CD4-positive, alpha-beta T cell treated with Interleukin-15 for 1 hour (primary cell): ENCODE data around the gene TCAIM.
"Not testable (repeated sequence)": the region's sequence is repeated elsewhere in the genome, so short reads cannot be mapped to it uniquely, and the experiment has no call there.

Experiments used
- DNase-seq: peaks from one replicate; pipeline ENCODE4 v3.0.0-alpha.2; 2020

Gene TCAIM

DNA sequence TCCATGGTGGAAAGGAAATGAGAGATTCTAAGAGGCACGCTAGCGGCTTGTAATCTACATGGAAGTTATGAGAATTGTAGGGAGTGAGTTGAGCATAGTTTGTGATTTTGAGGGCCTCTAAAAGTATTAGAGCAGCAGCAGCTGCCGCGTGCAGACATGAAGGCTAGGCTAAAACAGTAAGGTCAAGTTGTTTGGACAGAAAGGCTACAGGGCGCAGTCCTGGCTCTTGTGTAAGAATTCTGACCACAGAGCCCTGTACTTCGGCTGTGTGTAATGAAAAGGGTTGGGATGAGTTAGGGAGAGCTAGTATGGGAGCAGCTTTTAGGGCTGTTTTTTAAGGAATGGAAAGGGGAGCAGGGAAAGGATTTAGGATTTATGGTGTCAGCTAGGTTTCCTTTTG is 8.0 kb downstream of the TCAIM start:
- not testable (repeated sequence) for DNase-seq

DNA sequence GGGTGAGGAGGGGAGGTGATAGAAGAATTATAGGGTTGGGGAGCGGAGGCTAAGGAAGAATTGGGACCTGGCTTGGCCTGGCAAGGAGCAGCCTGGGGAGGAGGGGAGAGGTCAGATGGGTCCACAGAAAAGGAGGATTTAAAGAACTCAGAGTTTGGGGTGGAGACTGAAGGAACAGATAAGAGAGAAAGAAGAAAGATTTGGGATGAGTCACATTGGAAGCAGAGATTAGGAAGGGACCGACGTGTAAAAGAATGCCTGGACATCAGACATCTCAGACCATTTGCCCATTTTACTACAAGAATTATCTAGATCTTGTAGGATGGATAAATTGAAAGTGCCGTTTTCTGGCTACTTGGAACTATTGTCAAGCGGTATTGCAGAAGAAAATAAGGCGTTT is 10.4 kb downstream of the TCAIM start:
- DNase-seq, result no peak

DNA sequence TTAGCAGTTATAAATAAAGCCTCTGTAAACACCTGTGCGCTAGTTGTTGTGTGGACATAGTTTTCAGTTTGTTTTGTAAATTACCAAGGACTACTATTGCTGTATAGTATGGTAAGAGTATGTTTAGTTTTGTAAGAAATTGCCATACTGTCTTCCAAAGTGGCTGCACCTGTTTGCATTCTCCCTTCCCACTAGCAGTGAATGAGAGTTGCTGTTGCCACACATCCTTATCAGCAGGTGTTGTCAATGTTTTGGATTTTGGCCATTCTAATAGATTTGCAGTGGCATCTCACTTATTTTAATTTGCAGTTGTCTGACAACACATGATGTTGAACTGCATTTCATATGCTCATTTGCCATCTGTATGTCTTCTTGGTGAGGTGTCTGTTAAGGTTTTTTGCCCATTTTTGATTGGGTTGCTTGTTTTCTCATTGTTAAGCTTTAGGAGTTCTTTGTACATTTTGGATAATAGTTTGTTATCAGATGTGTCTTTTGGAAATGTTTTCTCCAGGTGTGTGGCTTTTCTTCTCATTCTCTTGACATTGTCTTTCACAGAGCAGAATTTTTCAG is 14.9 kb downstream of the TCAIM start:
- no peak for DNase-seq

DNA sequence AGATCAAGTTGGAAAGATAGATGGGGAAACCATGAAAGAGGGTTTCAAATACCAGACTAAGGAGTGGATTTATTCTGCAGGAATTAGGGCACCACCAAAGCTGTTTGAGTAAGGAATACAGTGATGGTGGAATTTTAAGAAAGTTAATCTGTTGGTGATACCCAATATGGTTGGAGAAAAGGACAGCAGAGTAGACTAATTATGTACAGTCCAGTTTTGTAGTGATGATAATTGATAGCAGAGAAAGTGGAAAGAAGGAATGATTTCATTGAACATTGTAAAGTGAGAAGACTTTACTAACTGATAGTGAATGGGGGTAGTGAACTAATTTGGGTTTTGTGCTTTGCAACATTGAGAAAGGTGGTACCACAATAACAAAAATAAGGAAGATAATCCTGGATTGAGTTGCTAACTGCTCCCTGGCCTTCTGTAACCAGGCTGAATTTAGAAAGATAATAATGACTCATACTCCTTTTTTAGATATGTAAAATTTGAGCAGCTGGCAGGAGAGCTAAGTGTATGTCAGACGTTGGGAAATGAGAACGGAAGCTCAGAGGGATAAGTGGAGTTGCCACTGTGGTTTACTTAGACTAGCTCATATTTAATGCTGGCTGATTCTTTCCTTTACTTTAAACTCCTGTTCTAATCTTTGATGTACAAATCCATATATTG is 16.9 kb downstream of the TCAIM start:
- DNase-seq, result no peak

DNA sequence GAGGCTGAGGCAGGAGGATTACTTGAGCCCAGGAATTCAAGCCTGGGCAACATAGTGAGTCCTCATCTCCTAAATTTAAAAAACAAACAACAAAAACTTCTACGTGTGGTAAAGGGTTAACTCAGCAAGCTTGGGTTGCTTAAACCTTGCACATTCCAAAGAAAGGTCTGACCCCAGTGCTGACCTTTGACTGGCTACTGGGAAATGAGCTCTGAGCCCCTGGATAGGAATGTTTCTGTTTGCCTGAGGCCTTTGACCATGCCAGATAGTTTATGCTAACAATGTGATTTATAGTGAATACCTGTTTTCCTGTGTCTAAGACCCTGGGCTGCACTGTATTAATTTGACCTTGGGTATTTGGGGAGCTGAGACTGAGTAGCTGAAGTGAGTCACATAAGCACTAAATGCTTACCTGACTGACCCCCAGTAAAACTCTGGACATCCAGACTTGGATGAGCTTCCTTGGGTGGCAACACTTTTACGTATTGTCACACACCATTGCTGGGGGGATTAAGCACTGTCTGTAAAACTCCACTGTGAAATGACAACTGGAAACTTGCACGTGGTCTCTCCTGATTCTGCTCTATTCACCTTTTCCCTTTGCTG is 20.7 kb downstream of the TCAIM start:
- no peak for DNase-seq

DNA sequence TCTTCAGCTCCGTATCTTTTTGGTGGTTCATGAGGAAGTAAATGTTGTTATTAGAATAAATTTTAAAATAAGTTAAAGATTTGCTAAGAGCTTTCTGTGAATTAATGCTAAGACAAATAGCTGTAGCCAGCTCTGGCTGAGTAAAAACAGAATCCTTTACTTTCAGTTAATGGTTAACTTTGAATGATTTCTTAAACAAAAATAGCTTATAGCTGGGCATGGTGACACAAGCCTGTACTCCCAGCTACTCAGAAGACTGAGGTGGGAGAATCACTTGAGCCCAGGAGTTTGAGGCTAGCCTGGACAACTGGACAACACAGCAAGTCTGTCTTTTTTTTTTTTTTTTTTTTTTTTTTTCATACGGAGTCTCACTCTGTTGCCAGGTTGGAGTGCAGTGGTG is 25.0 kb downstream of the TCAIM start:
- DNase-seq, result no peak

DNA sequence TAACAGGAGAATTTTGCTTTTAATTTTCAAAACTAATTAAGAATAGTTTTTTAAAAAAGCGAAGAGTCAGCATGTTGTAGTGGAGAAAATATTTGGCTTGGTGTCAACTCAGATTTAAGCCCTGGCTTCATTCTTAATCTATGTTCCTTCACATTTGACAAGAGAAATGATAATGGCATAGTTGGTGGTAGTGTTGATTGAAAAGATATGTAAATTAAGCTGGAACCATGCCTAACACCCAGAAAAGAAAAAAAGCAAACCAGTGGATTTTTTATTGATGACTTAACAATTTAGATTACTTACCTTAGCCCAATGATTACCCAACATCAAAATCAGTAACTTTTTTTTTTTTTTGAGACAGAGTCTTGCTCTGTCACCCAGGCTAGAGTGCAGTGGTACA is 27.4 kb downstream of the TCAIM start:
- no peak for DNase-seq

DNA sequence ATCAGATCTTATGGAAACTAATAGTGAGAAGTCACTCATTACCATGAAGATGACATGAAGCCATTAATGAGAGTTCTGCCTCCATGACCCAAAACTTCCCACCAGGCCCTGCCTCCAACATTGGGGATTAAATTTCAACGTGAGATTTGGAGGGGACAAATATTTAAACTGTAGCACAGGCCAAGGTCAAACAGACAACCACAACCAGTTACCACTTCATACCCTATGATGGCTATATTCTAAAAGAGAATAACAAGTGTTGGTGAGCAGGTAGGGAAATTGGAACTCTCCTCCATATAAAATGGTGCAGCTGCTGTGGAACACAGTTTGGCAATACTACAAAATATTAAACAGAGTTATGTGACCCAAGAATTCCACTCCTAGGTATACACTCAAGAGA is 36.9 kb downstream of the TCAIM start:
- DNase-seq, result no peak

DNA sequence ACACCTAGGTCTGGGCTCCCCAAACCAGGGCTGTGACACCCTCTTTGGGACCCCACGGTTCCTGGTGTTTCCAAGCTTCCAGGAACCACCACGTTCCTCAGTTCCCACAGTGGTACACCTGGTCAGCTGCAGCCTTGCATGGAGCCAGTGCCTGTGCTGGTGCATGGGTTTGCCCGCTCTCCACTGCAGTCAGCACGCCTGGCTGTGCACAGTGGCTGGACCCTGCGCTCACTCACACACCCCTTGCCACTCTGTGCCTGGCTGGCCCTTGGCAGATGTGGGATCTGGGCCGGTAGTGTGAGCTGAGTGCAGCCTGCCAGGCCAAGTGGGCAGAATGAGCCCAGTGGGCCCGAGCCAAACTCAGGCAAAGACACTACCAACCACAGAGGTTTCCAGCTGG is 48.8 kb downstream of the TCAIM start:
- no peak for DNase-seq

DNA sequence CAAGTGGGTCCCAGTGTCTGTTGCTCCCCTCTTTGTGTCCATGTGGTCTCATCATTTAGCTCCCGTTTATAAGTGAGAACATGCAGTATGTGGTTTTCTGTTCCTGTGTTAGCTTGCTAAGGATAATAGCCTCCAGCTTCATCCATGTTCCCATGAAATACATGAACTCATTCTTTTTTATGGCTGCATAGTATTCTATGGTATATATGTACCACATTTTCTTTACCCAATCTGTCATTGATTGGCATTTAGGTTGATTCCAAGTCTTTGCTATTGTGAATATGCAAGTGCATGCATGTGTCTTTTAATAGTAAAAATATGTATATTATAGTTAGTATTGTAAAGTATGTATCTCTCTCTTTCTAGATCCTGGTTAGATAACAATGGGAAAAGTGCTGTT is 53.9 kb downstream of the TCAIM start:
- no peak for DNase-seq

DNA sequence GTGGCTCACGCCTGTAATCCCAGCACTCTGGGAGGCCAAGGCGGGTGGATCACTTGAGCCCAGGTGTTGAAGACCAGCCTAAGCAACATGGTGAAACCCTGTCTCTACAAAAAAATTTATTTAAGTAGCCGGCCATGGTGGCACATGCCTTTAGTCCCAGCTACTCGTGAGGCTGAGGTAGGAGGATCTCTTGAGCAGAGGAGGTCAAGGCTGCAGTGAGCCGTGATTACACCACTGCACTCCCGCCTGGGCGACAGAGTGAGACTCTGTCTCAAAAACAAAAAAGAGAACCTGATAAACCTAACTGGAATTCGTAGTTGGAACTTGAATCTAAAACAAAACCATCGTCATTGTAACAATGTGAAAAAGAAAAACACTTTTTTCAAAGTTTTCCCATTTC is 57.1 kb downstream of the TCAIM start:
- no peak for DNase-seq

DNA sequence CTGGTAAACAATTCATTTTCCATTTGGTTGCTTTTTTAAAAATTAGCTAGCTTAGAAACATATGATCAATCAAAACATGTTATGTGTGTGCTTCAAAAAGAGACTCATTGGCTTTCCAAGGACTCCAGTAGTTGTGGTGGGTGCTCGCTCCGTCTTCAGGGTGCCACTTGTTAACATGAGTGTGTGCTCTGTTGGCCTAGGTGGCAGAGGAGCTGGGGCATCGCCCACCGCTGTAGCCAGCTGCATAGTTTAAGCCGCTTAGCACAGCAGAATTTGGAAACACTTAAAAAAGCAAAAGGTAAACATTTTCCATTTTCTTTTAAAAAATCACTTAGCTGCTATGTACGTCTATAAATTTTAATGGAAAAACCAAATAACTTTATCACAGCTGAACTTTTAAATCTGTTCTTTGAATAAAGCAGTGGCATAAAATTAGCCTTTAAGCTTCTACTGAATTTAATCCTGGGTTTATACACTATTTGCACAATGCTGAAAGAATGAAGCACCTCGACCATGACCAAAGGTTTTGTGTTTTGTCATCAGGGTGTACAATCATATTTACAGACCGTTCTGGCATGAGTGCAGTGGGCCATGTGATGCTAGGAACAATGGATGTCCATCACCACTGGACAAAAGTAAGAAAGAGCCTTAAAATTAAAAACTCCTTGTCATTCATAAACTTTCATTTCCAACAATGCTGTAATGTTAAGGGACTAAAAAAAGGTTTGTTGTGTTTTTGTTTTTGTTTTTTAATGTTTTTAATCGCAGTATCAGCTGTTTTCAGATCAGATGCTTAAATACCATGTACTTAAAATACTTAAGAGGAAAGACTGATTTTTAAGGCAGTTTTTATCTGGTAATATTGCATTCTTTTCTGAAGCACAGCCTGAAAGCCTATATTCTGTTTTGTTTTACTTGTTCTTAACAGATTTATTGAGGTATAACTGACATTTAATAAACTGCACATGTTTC is 57.9 kb downstream of the TCAIM start:
- no peak for DNase-seq

DNA sequence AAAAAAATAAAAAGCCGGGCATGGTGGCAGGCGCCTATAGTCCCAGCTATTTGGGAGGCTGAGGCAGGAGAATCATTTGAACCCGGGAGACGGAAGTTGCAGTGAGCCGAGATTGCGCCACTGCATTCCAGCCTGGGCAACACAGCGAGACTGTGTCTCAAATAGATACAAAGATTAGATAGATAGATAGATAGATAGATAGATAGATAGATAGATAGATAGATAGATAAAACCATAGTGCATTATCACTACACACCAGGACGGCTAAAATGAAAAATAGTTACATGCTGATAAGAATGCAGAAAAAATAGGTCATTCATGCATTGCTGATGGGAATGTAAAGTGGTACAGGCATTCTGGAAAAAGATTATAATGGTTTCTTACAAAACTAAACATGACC is 59.7 kb downstream of the TCAIM start:
- not testable (repeated sequence) for DNase-seq

DNA sequence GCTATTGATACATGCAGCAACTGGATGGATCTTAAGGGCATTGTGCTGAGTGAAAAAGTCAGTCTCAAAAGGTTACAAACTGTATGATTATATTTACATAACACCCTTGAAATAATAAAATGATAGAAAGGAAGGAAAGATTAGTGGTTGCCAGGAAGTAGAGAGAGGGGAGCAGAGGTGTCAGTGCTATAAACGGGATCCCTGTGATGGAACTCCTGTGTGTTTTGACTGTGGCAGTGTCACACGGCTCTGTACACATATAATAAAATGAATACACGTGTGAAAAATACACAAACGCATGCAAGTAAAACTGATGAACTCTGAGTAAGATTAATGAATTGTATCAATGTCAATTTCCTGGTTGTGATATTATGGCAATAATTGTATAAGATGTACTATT is 60.3 kb downstream of the TCAIM start:
- DNase-seq, result no peak

DNA sequence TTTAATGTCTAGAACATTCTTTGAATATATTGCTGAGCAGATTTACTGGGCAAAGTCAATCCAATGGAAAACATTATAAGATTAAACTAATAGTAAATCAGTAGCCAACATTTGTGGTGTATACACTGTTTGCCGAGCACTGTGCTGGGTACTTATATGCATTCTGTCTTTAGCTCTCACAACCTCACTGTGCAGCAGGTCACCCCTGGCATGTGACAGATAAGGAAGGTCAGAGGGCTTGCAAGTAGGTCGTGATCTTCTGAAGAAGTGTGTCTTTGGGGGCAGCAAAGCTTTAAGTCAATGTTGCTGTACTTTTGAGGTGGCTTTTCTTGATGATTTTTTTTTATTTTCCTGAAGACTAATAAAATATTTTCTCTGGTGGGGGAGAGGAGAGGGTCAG is 62.2 kb downstream of the TCAIM start:
- DNase-seq, result no peak

DNA sequence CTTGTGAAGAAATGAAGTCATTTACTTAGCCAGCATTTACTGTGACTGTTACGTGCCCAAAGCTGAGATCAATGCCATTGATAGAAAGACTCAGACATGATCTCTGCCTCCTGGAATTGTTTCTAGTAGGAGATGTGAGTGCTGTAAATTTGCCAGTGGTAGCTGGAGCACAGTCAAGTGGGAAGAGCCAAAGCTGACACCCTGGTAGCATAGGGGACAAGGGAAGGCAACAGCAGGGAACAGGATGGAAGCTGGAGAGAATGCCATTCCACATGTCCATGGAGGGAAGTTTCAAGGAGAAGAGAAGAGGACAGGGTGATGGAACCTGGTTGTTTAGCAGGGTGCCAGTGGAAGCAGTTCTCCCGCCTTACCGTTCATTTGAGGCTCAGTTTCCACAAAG is 64.0 kb downstream of the TCAIM start:
- no peak for DNase-seq

DNA sequence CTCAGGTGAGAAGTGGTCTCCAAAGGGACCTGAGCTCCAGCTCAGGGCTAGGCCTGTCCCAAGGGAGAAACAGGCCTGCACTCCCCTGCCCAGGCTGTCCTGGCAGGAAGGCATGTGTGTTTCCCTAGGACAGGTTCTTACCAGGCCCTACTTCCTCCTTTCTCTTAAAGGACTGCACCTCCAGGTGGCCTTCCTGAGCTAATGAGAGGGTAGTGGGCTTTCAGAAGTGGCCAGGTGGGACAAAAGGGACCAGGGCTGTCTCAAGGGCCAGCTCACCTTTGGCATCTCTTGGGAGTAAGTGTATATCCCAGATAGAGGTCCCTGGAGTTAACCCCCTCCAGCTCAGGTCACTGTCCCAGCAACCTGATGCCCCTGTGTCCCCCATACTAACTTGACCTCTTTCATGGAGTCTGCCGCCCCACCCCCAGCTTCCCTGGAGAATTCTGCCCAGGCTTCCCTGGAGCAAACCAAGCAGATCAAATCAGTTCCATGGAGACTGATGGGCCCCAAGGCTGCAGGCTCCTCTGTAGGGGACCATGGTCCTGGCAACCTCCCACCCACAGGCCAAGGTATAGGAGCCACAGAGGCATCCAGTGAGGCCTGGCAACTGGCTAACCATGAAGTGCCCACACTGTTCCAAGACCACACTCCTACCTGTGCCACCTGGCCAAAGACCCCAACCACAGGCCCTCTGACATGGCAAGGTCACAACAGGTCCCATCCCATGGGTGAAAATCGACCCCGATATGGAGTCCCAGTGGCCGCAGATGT is 71.3 kb downstream of the TCAIM start:
- DNase-seq, result no peak

DNA sequence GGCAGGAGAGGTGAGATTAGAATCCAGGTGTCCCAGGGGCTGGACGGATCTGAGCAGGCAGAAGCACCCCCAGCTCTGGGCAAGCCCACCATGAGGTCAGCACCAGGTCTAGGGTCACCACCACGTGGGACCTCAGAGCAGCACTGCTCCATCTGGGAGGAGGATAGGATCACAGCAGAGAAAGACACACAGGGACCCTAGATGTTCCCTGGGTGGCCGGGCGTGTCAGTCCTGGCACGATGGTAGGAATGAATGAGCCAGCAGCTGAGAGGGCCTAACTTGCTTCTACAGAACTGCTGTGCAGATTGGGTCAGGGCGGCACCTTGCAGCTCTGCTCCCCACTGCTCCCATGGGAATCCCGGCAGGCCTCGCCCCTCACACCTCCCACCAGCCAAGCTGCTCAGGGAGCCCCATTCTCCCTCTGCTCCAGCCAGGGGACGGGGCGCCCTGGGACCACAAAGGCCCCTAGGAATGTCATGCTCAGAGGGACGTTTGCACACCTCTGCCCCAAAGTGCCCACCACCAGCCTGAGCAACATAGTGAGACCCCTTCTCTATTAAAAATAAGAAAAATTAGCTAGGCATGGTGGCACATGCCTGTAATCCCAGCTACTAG is 72.6 kb downstream of the TCAIM start:
- no peak for DNase-seq

DNA sequence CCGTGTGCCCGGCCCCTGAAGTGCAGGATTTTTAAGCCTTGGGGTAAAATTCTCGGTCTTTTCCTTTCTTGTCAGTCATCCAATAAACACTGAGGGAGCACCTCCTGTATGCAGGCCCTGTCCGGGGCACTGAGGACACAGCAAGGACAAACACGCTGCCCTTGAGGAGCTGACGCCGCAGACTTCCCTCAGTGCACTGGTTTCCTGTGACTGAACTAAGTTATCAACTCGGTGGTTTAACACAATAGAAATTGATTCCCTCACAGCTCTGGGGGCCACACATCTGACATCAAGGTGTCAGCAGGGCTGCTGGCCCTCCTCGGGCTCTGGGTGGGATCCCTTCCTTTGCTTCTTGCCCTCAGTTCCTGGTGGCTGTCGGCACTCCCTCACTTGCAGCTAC is 73.8 kb downstream of the TCAIM start:
- DNase-seq, result no peak

DNA sequence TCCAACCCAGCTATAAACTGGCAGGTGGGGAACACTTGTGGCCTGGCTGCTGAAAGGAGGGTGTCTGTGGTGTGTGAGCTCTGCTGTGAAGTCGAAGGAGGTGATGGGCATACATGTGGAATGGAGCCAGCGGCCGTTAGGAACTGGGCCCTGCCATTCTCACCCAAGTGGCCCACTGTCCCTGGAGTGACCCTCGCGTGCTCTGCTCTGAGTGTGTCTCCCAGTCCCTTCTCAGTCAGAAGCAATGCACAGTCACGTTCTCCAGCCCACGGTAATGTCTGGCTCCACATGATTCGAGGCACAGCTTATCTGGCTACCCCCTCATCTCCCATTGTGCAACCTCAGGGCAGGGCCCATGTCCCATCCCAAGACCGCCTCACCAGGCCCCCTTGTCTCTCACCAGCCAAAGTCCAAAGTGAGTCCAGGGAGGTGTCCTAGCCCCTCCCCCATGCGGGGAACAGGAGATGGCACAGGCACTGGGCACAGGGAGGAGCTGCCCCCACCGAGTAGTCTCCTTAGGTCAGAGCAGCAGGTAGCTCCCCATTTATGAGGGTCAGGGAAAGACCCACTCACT is 76.0 kb downstream of the TCAIM start:
- no peak for DNase-seq

DNA sequence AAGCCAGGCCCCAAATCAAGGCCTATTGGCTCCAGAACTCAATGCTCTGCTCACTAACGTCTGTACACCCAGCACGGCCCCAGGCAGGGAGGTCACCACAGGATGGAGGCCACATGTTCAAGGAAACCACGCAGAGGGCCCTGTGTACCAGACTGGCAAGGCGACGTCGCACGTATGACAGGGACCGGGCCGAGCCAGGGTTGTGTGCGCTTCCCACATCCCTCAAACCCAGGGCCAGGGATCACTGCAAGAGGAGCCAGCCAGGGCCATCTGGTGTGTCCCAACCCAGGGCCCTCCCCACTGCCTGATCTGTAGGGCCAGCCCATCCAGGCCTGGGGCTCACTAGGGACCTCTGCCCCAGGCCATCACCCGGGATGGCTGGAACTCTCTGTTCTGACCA is 76.9 kb downstream of the TCAIM start:
- no peak for DNase-seq
